GM19239 (cell line): Measurements from ENCODE around the gene GRIN2C.

Experiments used
- DNase-seq: peaks from one replicate; pipeline ENCODE4 v3.0.0; 2011; ENCODE audit warnings: low spot score; ENCODE audit not compliant: insufficient read length
- FAIRE-seq: peaks from 2 replicates; lab custom pipeline; 2011; peaks lifted over from hg19 to GRCh38; lab: Jason Lieb, UNC

Gene GRIN2C

DNA sequence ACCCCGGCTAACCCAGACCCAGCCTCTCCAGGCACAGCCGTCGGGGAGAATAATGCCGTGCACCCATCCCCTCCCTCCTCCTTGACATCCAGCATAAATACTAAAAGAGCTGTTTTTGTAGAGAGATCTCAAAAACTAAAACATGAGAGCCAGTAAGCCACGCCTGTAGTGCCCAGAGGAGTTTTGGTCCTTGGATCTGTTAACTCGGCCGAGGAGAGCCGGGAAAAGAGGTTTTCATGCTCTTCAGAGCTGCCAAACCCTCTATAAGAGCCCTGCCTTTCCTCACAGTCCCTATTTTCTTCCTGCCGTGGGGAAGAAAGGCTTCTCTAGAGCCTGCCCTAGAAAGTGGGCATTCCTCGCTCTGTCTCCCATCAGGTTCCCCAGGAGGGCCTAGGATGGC, 53.4 kb downstream of the GRIN2C start:
- no peak for DNase-seq
- FAIRE-seq: no peak

DNA sequence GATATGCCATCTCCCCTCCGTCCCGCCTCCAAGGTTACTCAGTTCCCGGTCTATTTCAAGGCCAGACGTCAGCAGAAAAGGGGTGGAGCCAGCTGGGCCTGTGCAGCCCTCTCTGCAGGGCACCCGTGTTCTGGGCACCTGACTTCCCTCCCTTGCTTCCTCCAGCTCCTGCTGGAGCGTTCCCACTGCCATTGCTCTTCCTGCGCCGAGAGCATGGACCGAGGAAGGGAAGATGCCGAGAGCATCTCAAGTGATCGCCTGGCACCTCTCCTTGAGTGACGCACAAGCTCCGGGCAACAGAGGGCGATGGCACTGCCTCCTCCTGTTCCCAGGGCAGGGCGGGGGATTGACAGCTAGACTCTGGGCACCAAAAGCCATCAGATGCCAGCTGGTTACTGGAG, 54.1 kb downstream of the GRIN2C start:
- FAIRE-seq: no peak
- DNase-seq: no peak

DNA sequence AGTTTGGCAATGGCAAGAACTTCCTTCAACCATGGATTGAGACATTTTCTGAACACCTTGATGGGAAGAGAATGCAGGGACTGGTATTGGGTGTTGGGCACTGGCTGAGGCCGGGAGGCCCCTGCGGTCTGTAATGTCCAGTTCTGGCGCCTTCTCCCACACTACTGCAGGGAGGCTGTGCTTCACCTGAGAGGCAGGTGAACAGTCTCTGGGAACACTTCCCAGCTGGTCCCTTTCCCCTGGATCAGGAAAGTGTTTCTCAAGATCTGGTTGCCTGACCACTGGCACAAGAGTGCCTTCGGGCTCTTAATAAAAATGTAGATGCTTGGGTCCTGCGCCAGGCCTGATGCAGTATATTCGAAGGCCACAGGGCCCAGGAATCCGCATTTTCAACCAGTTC, 55.0 kb downstream of the GRIN2C start:
- FAIRE-seq: no peak

DNA sequence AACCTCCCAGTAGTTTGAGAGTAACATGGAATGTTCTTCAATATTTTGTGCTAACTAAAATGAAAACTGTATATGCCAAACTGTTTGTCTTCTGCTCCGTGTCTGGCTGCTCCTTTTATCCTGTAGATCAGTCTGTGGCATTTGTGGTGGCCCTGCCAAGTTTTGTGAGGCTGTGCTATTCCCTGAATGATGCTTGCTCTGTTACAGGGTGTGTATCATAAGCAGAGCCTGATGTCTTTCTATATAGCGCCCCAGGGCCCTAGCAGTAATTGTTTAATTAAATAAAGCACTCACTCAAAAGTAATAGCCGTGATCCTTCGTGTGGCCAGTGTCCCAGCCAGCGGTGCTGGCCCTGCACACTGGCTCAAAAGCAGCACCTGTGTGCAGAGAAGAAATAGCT, 55.7 kb downstream of the GRIN2C start:
- DNase-seq: no peak
- FAIRE-seq: no peak

More for the DNA sequence above, 55.0 kb downstream of the GRIN2C start:
- no peak for DNase-seq

GRCh38 chr17:74803388-74803930, 56.2 kb downstream of the GRIN2C start:
- FAIRE-seq: no peak
- no peak for DNase-seq

GRCh38 chr17:74801896-74802295, 57.8 kb downstream of the GRIN2C start:
- no peak for FAIRE-seq

DNA sequence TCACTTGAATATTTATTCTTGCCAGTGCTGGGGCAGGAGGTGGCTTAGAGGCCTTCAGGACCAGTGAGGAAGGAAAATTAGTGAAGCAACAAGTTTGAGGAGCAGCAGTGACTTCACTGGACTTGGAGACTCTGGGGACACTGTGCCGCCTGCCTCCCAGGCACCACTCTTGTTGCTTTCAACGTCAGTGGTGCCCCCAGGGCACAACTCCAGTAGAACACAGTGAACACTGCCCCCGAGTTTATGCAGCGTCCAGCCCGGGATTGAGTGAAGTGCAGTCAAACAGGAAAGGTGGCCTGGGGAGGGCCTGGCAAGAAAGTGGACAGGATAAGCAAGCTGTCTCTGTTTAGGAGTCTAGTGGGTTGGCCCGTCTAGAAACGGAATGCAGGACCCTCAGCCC, 59.2 kb downstream of the GRIN2C start:
- no peak for FAIRE-seq
- no peak for DNase-seq

More at GRCh38 chr17:74801896-74802295, 57.8 kb downstream of the GRIN2C start:
- DNase-seq: no peak

DNA sequence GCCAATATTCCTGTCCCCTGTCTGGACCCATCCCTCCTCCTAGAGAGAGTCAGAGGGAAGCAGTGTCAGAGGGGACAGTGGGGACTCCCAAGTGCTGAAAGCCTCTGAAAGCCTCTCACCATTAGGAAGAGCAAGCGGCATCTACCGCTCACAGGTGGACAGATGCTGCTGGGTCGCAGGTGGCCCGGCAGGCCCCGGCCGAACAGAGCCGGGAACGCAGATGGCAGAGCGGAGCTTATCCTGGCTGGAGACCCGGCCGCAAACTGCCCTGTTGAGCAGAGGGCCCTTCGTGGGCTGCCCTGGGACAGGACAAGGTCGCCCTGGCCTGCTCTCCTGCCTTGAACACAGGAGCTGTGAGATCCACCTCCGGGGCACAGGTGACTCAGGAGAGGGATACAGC, 60.6 kb downstream of the GRIN2C start:
- no peak for DNase-seq
- no peak for FAIRE-seq

GRCh38 chr17:74798239-74798707, 61.4 kb downstream of the GRIN2C start:
- DNase-seq: no peak
- no peak for FAIRE-seq

- no peak for DNase-seq
- FAIRE-seq: no peak
Observed at GRCh38 chr17:74797824-74798223, 61.9 kb downstream of the GRIN2C start.

DNA sequence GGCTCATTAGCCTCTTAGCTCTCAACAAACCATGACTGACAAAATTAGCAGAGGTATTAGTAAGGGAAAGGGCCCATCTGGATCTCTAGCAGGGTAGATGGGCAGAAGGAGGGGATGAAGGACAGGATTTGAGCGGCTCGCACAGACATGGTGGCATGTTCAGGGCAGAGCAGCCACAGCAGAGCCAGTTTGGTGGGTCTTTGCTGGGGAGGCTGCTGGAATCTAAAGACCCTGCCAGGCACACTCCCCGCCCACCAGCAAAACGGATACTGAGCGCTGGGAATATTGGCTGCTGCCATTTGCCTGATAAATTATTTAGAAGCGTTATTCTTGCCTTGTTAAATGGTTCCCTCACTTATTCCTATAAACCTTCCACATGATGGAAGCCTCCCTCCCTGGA, 62.8 kb downstream of the GRIN2C start:
- no peak for DNase-seq
- no peak for FAIRE-seq

DNA sequence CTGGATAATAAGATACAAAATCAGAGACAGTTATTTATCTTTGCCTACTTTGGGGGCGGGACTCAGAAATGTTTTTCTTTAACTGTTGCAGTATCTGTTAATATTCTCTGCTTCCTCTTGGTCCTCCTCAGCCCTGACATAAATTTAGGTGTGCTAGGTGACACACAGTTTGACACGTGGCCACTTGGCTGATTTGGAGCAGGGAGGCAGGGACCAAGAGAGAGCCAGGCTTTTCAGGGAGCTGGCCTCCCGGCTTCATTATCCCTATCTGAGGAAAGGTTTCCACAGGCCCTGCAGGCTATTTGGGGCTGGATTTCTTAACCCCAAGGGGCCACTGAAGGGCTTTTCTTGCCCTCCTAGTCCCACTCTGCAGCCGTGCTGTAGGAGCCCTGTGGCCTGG, 63.5 kb downstream of the GRIN2C start:
- DNase-seq (no peak), FAIRE-seq (no peak)

- FAIRE-seq (no peak), DNase-seq (no peak)
Observed at GRCh38 chr17:74795327-74796020, 64.2 kb downstream of the GRIN2C start.

DNA sequence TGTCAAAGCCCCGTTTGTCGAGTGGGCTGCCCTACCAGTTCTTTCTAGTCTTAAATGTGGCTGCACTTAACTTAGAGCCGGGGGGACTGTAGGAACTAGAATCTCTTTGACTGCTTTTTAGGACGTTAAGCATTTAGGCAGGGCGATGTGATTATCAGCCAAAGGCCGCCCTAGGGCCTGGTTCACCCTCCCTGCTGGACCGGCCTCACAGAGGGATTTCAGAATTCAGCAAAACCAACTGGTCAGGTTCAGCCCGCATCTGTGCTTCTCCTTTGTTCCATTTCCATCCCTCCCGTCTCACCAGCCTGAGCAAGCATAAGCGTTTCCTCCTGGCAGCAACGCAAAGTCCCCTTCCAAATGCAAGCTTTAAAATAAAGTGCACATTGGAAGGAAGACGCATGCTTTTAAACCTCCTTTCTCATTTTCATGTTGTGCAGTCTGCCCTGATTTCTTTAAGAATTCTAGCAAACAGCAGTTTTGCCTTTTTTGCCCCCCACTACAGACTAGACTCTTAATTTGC, 67.0 kb downstream of the GRIN2C start:
- no peak for DNase-seq
- no peak for FAIRE-seq
